Naive thymus-derived CD8-positive, alpha-beta T cell (primary cell): ENCODE measurements around the gene FAF1. TPM values are rescaled to one million over a fixed set of nuclear protein-coding genes. Genes with fewer than 3 reads are reported as not detected.

Experiments
- ATAC-seq, 2 donors: fragments of 150-1000 bp; cut with Tn5 transposase in 1 of 2; sonication (Bioruptor Pico), chemical (Tn5 transposase) in 1 of 2; 1 replicate in 1 of 2; 2 replicates in 1 of 2; pipeline ENCODE4 v1.10.0; 2021; ENCODE audit warnings: mild to moderate bottlenecking in 2 of 2, moderate library complexity in 2 of 2
- POLR2A ChIA-PET: fragments of 350-600 bp; sonication (Branson Sonifier 250); formaldehyde crosslinking; loops from one replicate; lab custom pipeline; 2021; ENCODE audit warnings: antibody characterized with exemption; lab: Charles Lee
- DNase-seq, 10 donors: peaks; one replicate each; pipeline versions ENCODE4 v3.0.0 to v3.0.0-alpha.2; 2020 to 2022
- H3K27ac Mint-ChIP-seq, 10 donors: one replicate each; pipeline ENCODE4 v1.8.0; 2020 to 2022; ENCODE audit warnings: mild to moderate bottlenecking in 10 of 10, mixed read lengths in 10 of 10, moderate library complexity in 4 of 10, inconsistent platforms in 1 of 10
- H3K27me3 Mint-ChIP-seq, 5 donors: one replicate each; pipeline ENCODE4 v1.8.0; 2021 to 2022; ENCODE audit warnings: mixed read lengths in 5 of 5
- H3K36me3 Mint-ChIP-seq, 3 donors: one replicate each; pipeline ENCODE4 v1.8.0; 2020 to 2022; ENCODE audit warnings: mixed read lengths in 3 of 3, mild to moderate bottlenecking in 2 of 3, inconsistent platforms in 1 of 3
- H3K4me1 Mint-ChIP-seq, 4 donors: one replicate each; pipeline ENCODE4 v1.8.0; 2021 to 2022; ENCODE audit warnings: mixed read lengths in 4 of 4
- H3K4me3 Mint-ChIP-seq, 10 donors: one replicate each; pipeline ENCODE4 v1.8.0; 2020 to 2022; ENCODE audit warnings: mild to moderate bottlenecking in 10 of 10, mixed read lengths in 10 of 10, moderate library complexity in 6 of 10, inconsistent platforms in 1 of 10
- H3K9me3 Mint-ChIP-seq, 9 donors: one replicate each; pipeline ENCODE4 v1.8.0; 2020 to 2022; ENCODE audit warnings: mixed read lengths in 9 of 9, mild to moderate bottlenecking in 3 of 9, inconsistent platforms in 1 of 9, moderate library complexity in 1 of 9
- polyA plus RNA-seq, 3 donors: library from polyadenylated mRNA; unstranded; fragments of 300-500 nt; fragmentation: Illumina TruSeq; gene quantifications; one replicate each; pipeline ENCODE4 v1.2.3, GENCODE V29; 2021
- total RNA-seq, 8 experiments: library from RNA in 2 of 8; stranded (reverse) in 2 of 8; gene quantifications; one replicate each; pipeline ENCODE4 v1.2.3 and lab custom pipeline; 2021 to 2026

Gene FAF1
- total and polyA plus RNA-seq, 5 experiments from 2014 or later = 46.2 to 64.5 (median 48.2) TPM

- ATAC-seq (no peak), DNase-seq (no peak)
- Mint-ChIP-seq H3K4me1 (peaks cover 6 to 17% (median 16%) of the 10 kb centered on the region in 4 donors), H3K4me3 (no peak overlapping the region), H3K27ac (peak overlapping the region in 1 of 10 donors; percentile 8), H3K27me3 (no peaks in the 10 kb centered on the region), H3K9me3 (no peaks in the 10 kb centered on the region), H3K36me3 (peaks cover 0 to 20% (median 13%) of the 10 kb centered on the region in 3 donors)
- POLR2A ChIA-PET = no interaction called here
Observed at GRCh38 chr1:50659107-50659662, 300.9 kb downstream of the FAF1 start.

DNA sequence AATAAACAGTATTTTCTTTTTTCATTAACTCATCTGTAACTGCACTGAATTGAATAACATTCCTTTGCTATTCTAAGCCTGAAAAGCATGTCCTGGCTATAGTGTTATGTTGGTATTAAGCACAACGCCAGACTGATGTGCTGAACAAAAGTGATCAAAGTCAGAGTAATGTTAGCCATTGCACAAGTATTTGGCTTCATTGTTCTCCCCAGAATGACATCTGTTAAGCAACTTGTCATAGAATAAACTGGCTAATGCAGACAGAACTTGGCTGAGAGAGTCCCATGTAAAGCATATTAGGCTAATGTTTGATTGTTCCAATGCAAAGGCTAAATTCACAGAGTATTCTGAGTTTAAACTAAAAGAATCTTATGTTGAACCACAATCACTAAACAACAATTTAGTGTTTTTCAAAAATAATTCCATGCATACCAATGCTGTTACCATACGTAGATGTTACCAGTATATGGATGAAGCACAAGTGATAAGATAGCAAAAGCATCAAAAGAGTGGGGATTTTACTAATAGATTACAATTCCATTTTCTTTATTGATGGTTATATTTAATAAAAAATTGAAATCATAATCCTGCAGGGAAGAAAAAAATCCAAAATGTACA is 301.5 kb downstream of the FAF1 start:
- Mint-ChIP-seq H3K36me3 (peaks cover 0 to 20% (median 13%) of the 10 kb centered on the region in 3 donors), H3K4me3 (no peak overlapping the region), H3K27me3 (no peaks in the 10 kb centered on the region), H3K4me1 (peaks cover 6 to 17% (median 16%) of the 10 kb centered on the region in 4 donors), H3K9me3 (no peaks in the 10 kb centered on the region), H3K27ac (no peak overlapping the region)
- DNase-seq (no peak), ATAC-seq (no peak)
- POLR2A ChIA-PET = no interaction called here

- no peaks in the 10 kb centered on the region for H3K27me3 Mint-ChIP-seq
- no peaks in the 10 kb centered on the region for H3K9me3 Mint-ChIP-seq
- DNase-seq (no peak), ATAC-seq (no peak)
- POLR2A ChIA-PET = no interaction called here
- H3K36me3 Mint-ChIP-seq = peaks cover 0 to 20% (median 11%) of the 10 kb centered on the region in 3 donors
- H3K4me1 Mint-ChIP-seq = peaks cover 6 to 17% (median 16%) of the 10 kb centered on the region in 4 donors
- no peak overlapping the region for H3K4me3 Mint-ChIP-seq
- H3K27ac Mint-ChIP-seq = no peak overlapping the region
Observed at GRCh38 chr1:50656931-50657330, 303.1 kb downstream of the FAF1 start.

DNA sequence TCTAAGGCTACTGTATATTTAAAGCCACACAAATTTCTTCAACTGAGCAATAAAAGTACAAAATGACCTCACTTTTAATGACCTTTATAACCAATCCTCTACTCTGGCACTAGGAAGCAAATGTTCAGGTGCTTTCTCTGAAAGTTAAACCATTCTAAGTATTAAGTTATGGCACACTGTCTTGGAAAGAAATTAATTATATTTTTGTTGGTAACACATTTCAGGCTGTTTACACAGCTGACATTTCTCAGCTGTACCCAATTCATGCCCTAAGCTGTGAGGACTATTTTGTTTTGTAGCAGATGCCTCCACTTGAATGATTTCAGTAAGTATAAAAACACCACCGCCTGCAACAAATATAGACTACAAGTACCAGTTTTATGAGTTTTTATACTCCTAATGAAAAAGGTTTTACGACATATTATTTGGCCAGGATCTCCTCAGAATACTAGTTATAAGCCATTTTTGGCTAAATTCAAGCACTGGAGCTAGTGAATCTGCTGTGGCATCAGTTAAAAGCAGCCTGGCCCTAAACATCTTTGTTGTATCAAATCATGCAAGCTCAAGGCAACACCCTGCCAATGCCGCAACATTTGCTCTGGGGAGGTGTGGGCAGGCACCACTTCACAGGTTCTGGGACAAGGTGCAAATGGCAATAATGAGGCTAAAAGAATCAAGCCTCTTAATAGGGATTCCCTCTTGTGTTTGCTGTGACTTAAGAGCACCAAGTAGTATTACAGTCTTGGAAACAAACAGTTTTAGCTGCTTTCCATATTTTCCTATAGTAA is 308.4 kb downstream of the FAF1 start:
- Mint-ChIP-seq H3K27ac (no peak overlapping the region), H3K9me3 (no peaks in the 10 kb centered on the region), H3K4me1 (peaks cover 0 to 3% (median 0%) of the 10 kb centered on the region in 4 donors), H3K27me3 (no peaks in the 10 kb centered on the region), H3K36me3 (peaks cover 0 to 37% (median 16%) of the 10 kb centered on the region in 3 donors), H3K4me3 (no peak overlapping the region)
- POLR2A ChIA-PET = no interaction called here
- ATAC-seq = no peak
- DNase-seq = no peak

DNA sequence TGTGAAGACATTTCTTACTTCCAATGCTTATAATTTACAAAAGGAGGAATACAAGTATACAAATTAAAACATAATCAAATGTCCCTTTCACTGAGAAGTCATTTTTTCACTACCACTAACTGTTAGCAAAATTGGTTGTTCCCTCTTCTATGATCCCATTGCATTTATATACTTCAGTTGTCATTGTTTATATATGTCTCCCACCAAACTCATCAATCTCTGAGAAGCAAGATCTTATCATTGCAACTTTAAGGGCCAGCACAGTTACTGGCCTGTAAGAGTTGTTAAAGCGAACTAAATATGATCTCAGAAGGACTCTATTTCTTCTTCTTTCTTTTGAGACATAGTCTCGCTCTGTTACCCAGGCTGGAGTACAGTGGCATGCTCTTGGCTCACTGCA is 313.5 kb downstream of the FAF1 start:
- no peaks in the 10 kb centered on the region for H3K27me3 Mint-ChIP-seq
- H3K4me3 Mint-ChIP-seq = no peak overlapping the region
- no peaks in the 10 kb centered on the region for H3K9me3 Mint-ChIP-seq
- POLR2A ChIA-PET = no interaction called here
- ATAC-seq = no peak
- DNase-seq = no peak
- peaks cover 0 to 49% (median 20%) of the 10 kb centered on the region in 3 donors for H3K36me3 Mint-ChIP-seq
- no peak overlapping the region for H3K27ac Mint-ChIP-seq
- H3K4me1 Mint-ChIP-seq = peaks cover 0 to 3% (median 0%) of the 10 kb centered on the region in 4 donors

- Mint-ChIP-seq H3K9me3 (no peaks in the 10 kb centered on the region), H3K4me3 (no peak overlapping the region), H3K27ac (peak overlapping the region in 1 of 10 donors; percentile 13), H3K36me3 (peaks cover 4 to 53% (median 22%) of the 10 kb centered on the region in 3 donors), H3K27me3 (no peaks in the 10 kb centered on the region), H3K4me1 (peaks cover 0 to 3% (median 0%) of the 10 kb centered on the region in 4 donors)
- no peak for DNase-seq
- POLR2A ChIA-PET = no interaction called here
- no peak for ATAC-seq
Observed at GRCh38 chr1:50645139-50645538, 314.9 kb downstream of the FAF1 start.

GRCh38 chr1:50644447-50645105 is 315.5 kb downstream of the FAF1 start:
- ATAC-seq = no peak
- Mint-ChIP-seq H3K4me3 (no peak overlapping the region), H3K9me3 (no peaks in the 10 kb centered on the region), H3K4me1 (peaks cover 0 to 3% (median 0%) of the 10 kb centered on the region in 4 donors), H3K27ac (no peak overlapping the region), H3K27me3 (no peaks in the 10 kb centered on the region), H3K36me3 (peaks cover 4 to 50% (median 22%) of the 10 kb centered on the region in 3 donors)
- DNase-seq = no peak
- POLR2A ChIA-PET = no interaction called here

- Mint-ChIP-seq H3K4me3 (no peak overlapping the region), H3K27me3 (no peaks in the 10 kb centered on the region), H3K4me1 (no peaks in the 10 kb centered on the region), H3K27ac (no peak overlapping the region), H3K36me3 (peaks cover 4 to 14% (median 11%) of the 10 kb centered on the region in 3 donors), H3K9me3 (no peaks in the 10 kb centered on the region)
- DNase-seq = no peak
- no peak for ATAC-seq
- POLR2A ChIA-PET = no interaction called here
Observed at GRCh38 chr1:50637460-50637859, 322.6 kb downstream of the FAF1 start.

DNA sequence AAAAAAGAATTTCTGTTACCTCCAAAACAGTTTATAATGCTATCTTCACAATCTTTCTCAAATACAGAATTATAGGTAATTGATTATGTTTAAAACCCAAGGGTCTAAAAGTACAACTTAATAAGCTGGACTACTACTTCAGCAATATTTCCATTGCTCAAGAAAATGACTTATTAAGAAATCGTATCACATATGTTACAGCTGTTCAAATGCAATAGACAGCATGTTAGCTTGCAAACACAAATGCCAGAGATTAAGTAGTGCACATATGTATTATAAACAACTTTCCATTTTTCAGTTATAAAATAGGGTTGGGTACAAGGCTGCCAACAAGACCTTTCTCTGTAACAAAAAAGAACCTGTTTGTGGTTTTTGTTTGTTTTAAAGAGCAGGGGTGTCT is 325.8 kb downstream of the FAF1 start:
- peaks cover 0 to 4% (median 4%) of the 10 kb centered on the region in 3 donors for H3K36me3 Mint-ChIP-seq
- no peak overlapping the region for H3K4me3 Mint-ChIP-seq
- H3K27me3 Mint-ChIP-seq = no peaks in the 10 kb centered on the region
- no peaks in the 10 kb centered on the region for H3K9me3 Mint-ChIP-seq
- H3K4me1 Mint-ChIP-seq = no peaks in the 10 kb centered on the region
- POLR2A ChIA-PET = no interaction called here
- H3K27ac Mint-ChIP-seq = no peak overlapping the region
- no peak for ATAC-seq
- no peak for DNase-seq

GRCh38 chr1:50633465-50633864 is 326.6 kb downstream of the FAF1 start:
- Mint-ChIP-seq H3K36me3 (peaks cover 0 to 4% (median 0%) of the 10 kb centered on the region in 3 donors), H3K4me3 (no peak overlapping the region), H3K27ac (no peak overlapping the region), H3K4me1 (no peaks in the 10 kb centered on the region), H3K27me3 (no peaks in the 10 kb centered on the region), H3K9me3 (no peaks in the 10 kb centered on the region)
- no peak for DNase-seq
- POLR2A ChIA-PET = no interaction called here
- no peak for ATAC-seq

GRCh38 chr1:50631161-50631560 is 328.9 kb downstream of the FAF1 start:
- Mint-ChIP-seq H3K36me3 (peaks cover 0 to 4% (median 0%) of the 10 kb centered on the region in 3 donors), H3K4me3 (no peak overlapping the region), H3K9me3 (no peaks in the 10 kb centered on the region), H3K27ac (no peak overlapping the region), H3K27me3 (no peaks in the 10 kb centered on the region), H3K4me1 (no peaks in the 10 kb centered on the region)
- no peak for ATAC-seq
- DNase-seq = no peak
- POLR2A ChIA-PET = no interaction called here

DNA sequence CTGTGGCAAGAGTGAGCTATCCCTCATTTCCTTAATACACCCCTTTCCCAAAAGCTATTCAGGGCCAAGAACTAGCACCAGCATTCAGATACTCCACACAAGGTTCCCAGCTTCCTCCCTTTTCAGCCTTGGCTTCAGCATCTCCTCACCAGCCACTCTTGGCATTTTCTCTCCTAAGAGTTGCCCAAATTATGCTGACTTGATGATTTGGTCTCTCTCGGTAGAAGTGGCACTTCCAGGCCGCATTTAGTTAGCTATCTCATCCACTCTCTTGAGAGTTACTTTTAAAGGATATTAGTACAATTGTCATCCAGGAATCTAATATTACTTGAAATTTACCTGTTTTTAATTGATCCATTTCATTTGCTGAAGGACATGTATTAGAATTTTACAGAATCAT is 337.8 kb downstream of the FAF1 start:
- Mint-ChIP-seq H3K27ac (peak overlapping the region in 1 of 10 donors; percentile 48), H3K27me3 (no peaks in the 10 kb centered on the region), H3K9me3 (peaks cover 0 to 11% (median 0%) of the 10 kb centered on the region in 9 donors), H3K4me3 (no peak overlapping the region), H3K4me1 (peaks cover 0 to 1% (median 0%) of the 10 kb centered on the region in 4 donors), H3K36me3 (peaks cover 0 to 20% (median 7%) of the 10 kb centered on the region in 3 donors)
- no peak for DNase-seq
- POLR2A ChIA-PET = no interaction called here
- no peak for ATAC-seq
